HCT116 (cell line): ENCODE results near the gene DPYD. TPM values are rescaled to one million over a fixed set of nuclear protein-coding genes. Genes with fewer than 3 reads are reported as not detected.

Experiments used
- ATAC-seq: fragments of 200-7000 bp; cut with Tn5 transposase; 2 replicates; pipeline ENCODE4 v1.9.1; 2020; ENCODE audit warnings: mild to moderate bottlenecking, moderate library complexity
- BruUV-seq: library from RNA; stranded (reverse); fragments of 400-500 nt; replicated peaks from 2 replicates; lab custom pipeline; 2021; lab: Mats Ljungman, UMichigan
- CTCF ChIA-PET: fragments of 300-600 bp; sonication (Branson Sonifier 250); formaldehyde crosslinking; loops from one replicate; lab custom pipeline; 2021; ENCODE audit warnings: antibody characterized with exemption; lab: Charles Lee
- POLR2A ChIA-PET: fragments of 300-600, 350-600 bp; sonication (Branson Sonifier 250); formaldehyde crosslinking; loops from one replicate; lab custom pipeline; 2021; ENCODE audit warnings: antibody characterized with exemption; lab: Charles Lee
- RAD21 ChIA-PET, 2 experiments: fragments of 300-600 bp; sonication (Branson Sonifier 250); formaldehyde crosslinking; loops; one replicate each; lab custom pipeline; 2023; ENCODE audit warnings: low total read pairs in 2 of 2; ENCODE audit not compliant: uncharacterized antibody in 2 of 2, unreplicated experiment in 2 of 2, low non-redundant PET in 1 of 2; lab: Charles Lee
- DNase-seq: peaks from one replicate; pipeline ENCODE4 v3.0.0-alpha.2; 2010; ENCODE audit warnings: low read depth, low spot score
- H2AFZ ChIP-seq: fragments of 200-600 bp; shearing (Covaris generic), sonication (generic); 2 replicates; pipeline ENCODE4 v1.6.1; 2017; ENCODE audit warnings: low read depth, mixed run types, mixed read lengths, antibody characterized with exemption, low read length; ENCODE audit not compliant: poor library complexity, severe bottlenecking
- H3K27ac ChIP-seq: 2 replicates; pipeline ENCODE4 v1.5.1; 2012; ENCODE audit warnings: low read depth, low read length
- H3K27me3 ChIP-seq: fragments of 200-600 bp; sonication (generic); 2 replicates; pipeline ENCODE4 v1.6.1; 2016; ENCODE audit warnings: mixed run types, low read length, mixed read lengths; ENCODE audit not compliant: insufficient read depth
- H3K36me3 ChIP-seq, 2 experiments: fragments of 200-500 bp in 1 of 2; fragments of 200-600 bp in 1 of 2; sonication (Bioruptor generic) in 1 of 2; sonication (generic) in 1 of 2; 2 replicates each; pipeline versions ENCODE4 v1.5.1 to v1.6.1; 2014 to 2016; ENCODE audit warnings: low read length in 2 of 2, inconsistent platforms in 1 of 2, mixed read lengths in 1 of 2, mixed run types in 1 of 2; ENCODE audit not compliant: insufficient read depth in 2 of 2, control insufficient read depth in 1 of 2
- H3K4me1 ChIP-seq, 2 experiments: fragments of 200-600 bp in 1 of 2; sonication (generic) in 1 of 2; 2 replicates each; pipeline versions ENCODE4 v1.5.1 to v1.6.1; 2012 to 2017; ENCODE audit warnings: low read length in 2 of 2, inconsistent platforms in 1 of 2, mild to moderate bottlenecking in 1 of 2, mixed read lengths in 1 of 2, mixed run types in 1 of 2, moderate library complexity in 1 of 2; ENCODE audit not compliant: insufficient read depth in 2 of 2, control insufficient read depth in 1 of 2
- H3K4me2 ChIP-seq: fragments of 200-600 bp; sonication (generic); 2 replicates; pipeline ENCODE4 v1.6.1; 2017; ENCODE audit warnings: mixed run types, low read length, mixed read lengths
- H3K4me3 ChIP-seq, 2 experiments: fragments of 200-600 bp in 1 of 2; sonication (generic) in 1 of 2; replicated peaks in 1 of 2; 2 replicates each; pipeline ENCODE4 v1.5.1; 2011 to 2016; ENCODE audit warnings: low read length in 2 of 2, control low read depth in 1 of 2, low read depth in 1 of 2, mild to moderate bottlenecking in 1 of 2, mixed read lengths in 1 of 2, mixed run types in 1 of 2
- H3K79me2 ChIP-seq: fragments of 200-600 bp; sonication (generic); 2 replicates; pipeline ENCODE4 v1.6.1; 2017; ENCODE audit warnings: mild to moderate bottlenecking, mixed run types, low read length, moderate library complexity, mixed read lengths; ENCODE audit not compliant: insufficient read depth
- H3K9ac ChIP-seq: fragments of 200-600 bp; sonication (generic); 2 replicates; pipeline ENCODE4 v1.6.1; 2016; ENCODE audit warnings: low read length, mixed read lengths
- H3K9me2 ChIP-seq: fragments of 200-600 bp; sonication (generic), shearing (Covaris generic); 2 replicates; pipeline ENCODE4 v1.6.1; 2017; ENCODE audit warnings: mixed run types, mild to moderate bottlenecking, moderate library complexity; ENCODE audit not compliant: insufficient read depth
- H3K9me3 ChIP-seq, 2 experiments: fragments of 200-500 bp in 1 of 2; fragments of 200-600 bp in 1 of 2; sonication (Bioruptor generic) in 1 of 2; sonication (generic) in 1 of 2; 2 replicates each; pipeline ENCODE4 v1.6.1; 2014 to 2017; ENCODE audit warnings: low read length in 2 of 2, mixed read lengths in 2 of 2, inconsistent platforms in 1 of 2, low read depth in 1 of 2, mild to moderate bottlenecking in 1 of 2, mixed run types in 1 of 2, moderate library complexity in 1 of 2; ENCODE audit not compliant: control insufficient read depth in 1 of 2, insufficient read depth in 1 of 2
- H4K20me1 ChIP-seq: fragments of 200-600 bp; sonication (generic), shearing (Covaris generic); 2 replicates; pipeline ENCODE4 v1.6.1; 2017; ENCODE audit warnings: mixed run types, mild to moderate bottlenecking, moderate library complexity; ENCODE audit not compliant: insufficient read depth
- CBX3 ChIP-seq: IDR thresholded peaks from 2 replicates; pipeline ENCODE4 v1.6.1; 2012; ENCODE audit warnings: low read depth
- EGR1 ChIP-seq: IDR thresholded peaks from 2 replicates; pipeline ENCODE4 v1.6.1; 2012; ENCODE audit warnings: low read depth
- ELF1 ChIP-seq: IDR thresholded peaks from 2 replicates; pipeline ENCODE4 v1.6.1; 2012; ENCODE audit warnings: low read depth, borderline replicate concordance
- EZH2phosphoT487 ChIP-seq: fragments of 200-600 bp; IDR thresholded peaks from 2 replicates; pipeline ENCODE4 v1.6.1; 2018; ENCODE audit warnings: antibody characterized with exemption, borderline replicate concordance
- POLR2AphosphoS5 ChIP-seq: IDR thresholded peaks from 2 replicates; pipeline ENCODE4 v1.6.1; 2011; ENCODE audit warnings: mild to moderate bottlenecking, low read depth, low read length, moderate library complexity
- TCF7L2 ChIP-seq: IDR thresholded peaks from 2 replicates; pipeline ENCODE4 v1.7.0; 2011; ENCODE audit warnings: borderline replicate concordance, inconsistent platforms; ENCODE audit not compliant: insufficient read depth, insufficient read length; ENCODE audit errors: extremely low read depth
- ZFX ChIP-seq: fragments of 450-650 bp; IDR thresholded peaks from 2 replicates; pipeline ENCODE4 v1.6.1; 2017
- intact Hi-C: fragments of 100-400 bp; cut with micrococcal nuclease; formaldehyde crosslinking; loops from 2 replicates; pipeline ENCODE4 v1.10.0; 2022
- total RNA-seq: library from RNA; stranded (reverse); gene quantifications from one replicate; pipeline ENCODE4 v1.2.1, GENCODE V29; 2021; ENCODE audit not compliant: unreplicated experiment
- TF ChIP-seq, protein P1 (sequence below), 3 experiments: fragments of 200-600 bp in 1 of 3; sonication (generic) in 1 of 3; IDR thresholded peaks in 2 of 3; conservative IDR thresholded peaks in 1 of 3; 2 replicates each; pipeline ENCODE4 v1.5.1; 2012 to 2017; ENCODE audit warnings: low read depth in 2 of 3, low read length in 2 of 3, antibody characterized with exemption in 1 of 3, borderline replicate concordance in 1 of 3, control low read depth in 1 of 3, mild to moderate bottlenecking in 1 of 3, mixed read lengths in 1 of 3, mixed run types in 1 of 3, moderate library complexity in 1 of 3; ENCODE audit not compliant: insufficient read depth in 1 of 3
- TF ChIP-seq, protein P2 (sequence below): IDR thresholded peaks from 2 replicates; pipeline ENCODE4 v1.6.1; 2011; ENCODE audit warnings: mild to moderate bottlenecking, low read length, moderate library complexity; ENCODE audit not compliant: insufficient replicate concordance; ENCODE audit errors: extremely low read depth
- TF ChIP-seq, protein P3 (sequence below): IDR thresholded peaks from 2 replicates; pipeline ENCODE4 v1.6.1; 2012

DPYD gene
- total RNA-seq, 1 experiment from 2014 or later = 1.7 TPM

DNA sequence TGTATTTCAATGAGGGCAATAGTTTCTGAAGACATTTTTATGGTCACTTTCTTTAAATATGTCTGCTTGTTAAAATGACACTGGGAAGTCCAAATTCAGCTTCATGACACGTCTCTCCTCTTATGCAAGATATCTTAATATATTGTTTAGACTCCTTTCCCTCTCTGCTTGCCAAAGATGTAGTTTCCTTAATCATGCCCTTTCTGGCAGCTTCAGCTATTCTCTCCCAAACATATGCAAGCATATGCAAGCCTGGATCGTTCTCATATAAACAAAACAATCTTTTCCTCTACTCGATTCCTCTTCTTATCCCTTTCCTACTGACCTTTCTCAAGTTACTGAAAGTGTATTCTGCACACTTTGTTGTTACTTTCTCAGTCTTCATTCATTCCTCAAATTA lies 827.1 kb downstream of the DPYD start:
- no TSS peak for BruUV-seq
- no peak for ATAC-seq

More for the DNA sequence above, 827.1 kb downstream of the DPYD start:
- DNase-seq = no peak
- no peaks in the 10 kb centered on the region for H3K9me2 ChIP-seq
- TF ChIP-seq ELF1 (no peak), EZH2phosphoT487 (no peak), ZFX (no peak), CBX3 (no peak), POLR2AphosphoS5 (no peak), TCF7L2 (no peak), EGR1 (no peak)
- TF ChIP-seq, protein P1, sequence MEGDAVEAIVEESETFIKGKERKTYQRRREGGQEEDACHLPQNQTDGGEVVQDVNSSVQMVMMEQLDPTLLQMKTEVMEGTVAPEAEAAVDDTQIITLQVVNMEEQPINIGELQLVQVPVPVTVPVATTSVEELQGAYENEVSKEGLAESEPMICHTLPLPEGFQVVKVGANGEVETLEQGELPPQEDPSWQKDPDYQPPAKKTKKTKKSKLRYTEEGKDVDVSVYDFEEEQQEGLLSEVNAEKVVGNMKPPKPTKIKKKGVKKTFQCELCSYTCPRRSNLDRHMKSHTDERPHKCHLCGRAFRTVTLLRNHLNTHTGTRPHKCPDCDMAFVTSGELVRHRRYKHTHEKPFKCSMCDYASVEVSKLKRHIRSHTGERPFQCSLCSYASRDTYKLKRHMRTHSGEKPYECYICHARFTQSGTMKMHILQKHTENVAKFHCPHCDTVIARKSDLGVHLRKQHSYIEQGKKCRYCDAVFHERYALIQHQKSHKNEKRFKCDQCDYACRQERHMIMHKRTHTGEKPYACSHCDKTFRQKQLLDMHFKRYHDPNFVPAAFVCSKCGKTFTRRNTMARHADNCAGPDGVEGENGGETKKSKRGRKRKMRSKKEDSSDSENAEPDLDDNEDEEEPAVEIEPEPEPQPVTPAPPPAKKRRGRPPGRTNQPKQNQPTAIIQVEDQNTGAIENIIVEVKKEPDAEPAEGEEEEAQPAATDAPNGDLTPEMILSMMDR (IDR thresholded peaks at IDR 0.05 in 2 of 3, conservative IDR thresholded peaks at IDR 0.05 in 1 of 3; ENCODE audit: borderline replicate concordance in 1 of 3, insufficient read depth in 1 of 3, low read depth in 2 of 3, low read length in 2 of 3) = no peak
- TF ChIP-seq, protein P2, sequence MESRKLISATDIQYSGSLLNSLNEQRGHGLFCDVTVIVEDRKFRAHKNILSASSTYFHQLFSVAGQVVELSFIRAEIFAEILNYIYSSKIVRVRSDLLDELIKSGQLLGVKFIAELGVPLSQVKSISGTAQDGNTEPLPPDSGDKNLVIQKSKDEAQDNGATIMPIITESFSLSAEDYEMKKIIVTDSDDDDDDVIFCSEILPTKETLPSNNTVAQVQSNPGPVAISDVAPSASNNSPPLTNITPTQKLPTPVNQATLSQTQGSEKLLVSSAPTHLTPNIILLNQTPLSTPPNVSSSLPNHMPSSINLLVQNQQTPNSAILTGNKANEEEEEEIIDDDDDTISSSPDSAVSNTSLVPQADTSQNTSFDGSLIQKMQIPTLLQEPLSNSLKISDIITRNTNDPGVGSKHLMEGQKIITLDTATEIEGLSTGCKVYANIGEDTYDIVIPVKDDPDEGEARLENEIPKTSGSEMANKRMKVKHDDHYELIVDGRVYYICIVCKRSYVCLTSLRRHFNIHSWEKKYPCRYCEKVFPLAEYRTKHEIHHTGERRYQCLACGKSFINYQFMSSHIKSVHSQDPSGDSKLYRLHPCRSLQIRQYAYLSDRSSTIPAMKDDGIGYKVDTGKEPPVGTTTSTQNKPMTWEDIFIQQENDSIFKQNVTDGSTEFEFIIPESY = no peak
- TF ChIP-seq, protein P3, sequence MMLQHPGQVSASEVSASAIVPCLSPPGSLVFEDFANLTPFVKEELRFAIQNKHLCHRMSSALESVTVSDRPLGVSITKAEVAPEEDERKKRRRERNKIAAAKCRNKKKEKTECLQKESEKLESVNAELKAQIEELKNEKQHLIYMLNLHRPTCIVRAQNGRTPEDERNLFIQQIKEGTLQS = no peak
- no peaks in the 10 kb centered on the region for H3K36me3 ChIP-seq
- H3K9ac ChIP-seq = no peak overlapping the region
- H3K27me3 ChIP-seq = no peaks in the 10 kb centered on the region
- no peak overlapping the region for H2AFZ ChIP-seq
- intact Hi-C loops = no loop called here
- POLR2A ChIA-PET = no interaction called here
- no peaks in the 10 kb centered on the region for H3K9me3 ChIP-seq
- H3K4me3 ChIP-seq = no peak overlapping the region
- RAD21 ChIA-PET = no interaction called here
- H3K27ac ChIP-seq = no peak overlapping the region
- CTCF ChIA-PET = no interaction called here
- no peaks in the 10 kb centered on the region for H4K20me1 ChIP-seq
- no peak overlapping the region for H3K4me2 ChIP-seq
- H3K4me1 ChIP-seq = no peaks in the 10 kb centered on the region
- H3K79me2 ChIP-seq = no peaks in the 10 kb centered on the region
